K562 (cell line): Measurements from ENCODE around the gene DESI2. TPM values are rescaled to one million over a fixed set of nuclear protein-coding genes. Genes with fewer than 3 reads are reported as not detected.

Experiments
- E2F1 ChIP-seq: sonication (generic); formaldehyde crosslinking; IDR thresholded peaks from 2 replicates; pipeline ENCODE4 v1.8.1; 2023; ENCODE audit warnings: mild to moderate bottlenecking, missing genetic modification reagents, moderate library complexity
- E2F6 ChIP-seq, 2 experiments: IDR thresholded peaks; 2 replicates each; pipeline ENCODE4 v1.6.1; 2011; ENCODE audit warnings: borderline replicate concordance in 1 of 2, control low read depth in 1 of 2, low read depth in 1 of 2, low read length in 1 of 2, mild to moderate bottlenecking in 1 of 2, mixed read lengths in 1 of 2, moderate library complexity in 1 of 2; ENCODE audit not compliant: insufficient read depth in 1 of 2, insufficient read length in 1 of 2, poor library complexity in 1 of 2, severe bottlenecking in 1 of 2; ENCODE audit errors: extremely low read depth in 1 of 2
- EZH2 ChIP-seq: IDR thresholded peaks from 2 replicates; pipeline ENCODE4 v1.6.1; 2012; ENCODE audit warnings: low read depth, mild to moderate bottlenecking, inconsistent platforms, low read length, borderline replicate concordance
- MLLT1 ChIP-seq, 2 experiments: fragments of 450-650 bp; IDR thresholded peaks; 2 replicates each; pipeline ENCODE4 v1.6.1; 2016
- PBX2 ChIP-seq, 2 experiments: IDR thresholded peaks in 1 of 2; conservative IDR thresholded peaks in 1 of 2; 2 replicates each; pipeline ENCODE4 v1.6.1; 2016; ENCODE audit warnings: low read depth in 2 of 2, mild to moderate bottlenecking in 1 of 2, missing compliant biosample characterization in 1 of 2, missing genetic modification characterization in 1 of 2, moderate library complexity in 1 of 2
- RERE ChIP-seq: sonication (generic); formaldehyde crosslinking; IDR thresholded peaks from 2 replicates; pipeline ENCODE4 v1.8.0; 2023; ENCODE audit warnings: missing genetic modification reagents, mild to moderate bottlenecking, borderline replicate concordance
- THAP12 ChIP-seq: fragments of 250-450 bp; sonication (Bioruptor Pico); IDR thresholded peaks from 2 replicates; pipeline ENCODE4 v1.9.0; 2021; ENCODE audit warnings: mild to moderate bottlenecking, inconsistent platforms
- ZNF165 ChIP-seq: fragments of 250-450 bp; sonication (Bioruptor Pico); IDR thresholded peaks from 2 replicates; pipeline ENCODE4 v1.4.0; 2020; ENCODE audit warnings: borderline replicate concordance
- ZNF3 ChIP-seq: fragments of 250-450 bp; sonication (Bioruptor Pico); IDR thresholded peaks from 2 replicates; pipeline ENCODE4 v1.5.0; 2021; ENCODE audit warnings: mild to moderate bottlenecking, moderate library complexity
- polyA plus RNA-seq, 8 experiments: library from polyadenylated mRNA; depleted of rRNA in 4 of 8; stranded (reverse) in 5 of 8; unstranded in 3 of 8; fragments of >200 nt; fragmentation: Nextera tagmentation in 2 of 8; fragmentation: Illumina TruSeq in 1 of 8; extraction: Ambion mirVana in 2 of 8; extraction: Trizol in 1 of 8; gene quantifications; 2 replicates each; pipeline versions ENCODE4 v1.2.1 to v1.2.3, GENCODE V29; 2011 to 2014; ENCODE audit warnings: inconsistent platforms in 1 of 8, missing spikeins in 1 of 8
- total RNA-seq, 7 experiments: library from RNA; depleted of rRNA in 6 of 7; stranded (reverse); fragments of >200 nt in 6 of 7; fragmentation: Illumina TruSeq in 2 of 7; extraction: Trizol in 2 of 7; gene quantifications; 2 replicates each; pipeline versions ENCODE4 v1.2.1 to v1.2.3, GENCODE V29; 2011 to 2021; ENCODE audit warnings: low replicate concordance in 1 of 7

Gene DESI2
- total and polyA plus RNA-seq, 9 of the 15 experiments (the other 6 are each of a cell fraction or from before 2014, with no cell fraction given): 17.4 to 59.4 (median 38.4) TPM

- peak; percentile 74; the same call in 1 of the 2 replicates for TF ChIP-seq THAP12 (CRISPR knock-in tag)
- TF ChIP-seq E2F1 (CRISPR knock-in tag): peak; percentile 95
- no peak; a peak in 1 of 4 replicates for TF ChIP-seq MLLT1 (IDR thresholded peaks at IDR 0.05)
- TF ChIP-seq ZNF165 (CRISPR knock-in tag): no peak
- no peak for TF ChIP-seq EZH2
- TF ChIP-seq RERE (CRISPR knock-in tag): 0 out of 2 replicates have a peak, but pooled peaks have one; percentile 78
- TF ChIP-seq ZNF3 (CRISPR knock-in tag): no peak
- peak; percentile 38 to 71 for TF ChIP-seq E2F6 (IDR thresholded peaks at IDR 0.05; ENCODE audit: borderline replicate concordance in 1 of 2, extremely low read depth in 1 of 2, insufficient read depth in 1 of 2, insufficient read length in 1 of 2, low read depth in 1 of 2, low read length in 1 of 2, poor library complexity in 1 of 2, severe bottlenecking in 1 of 2)
- TF ChIP-seq PBX2 (CRISPR knock-in tag; IDR thresholded peaks at IDR 0.05; ENCODE audit: low read depth): no peak
- TF ChIP-seq PBX2 (tag; conservative IDR thresholded peaks at IDR 0.05; ENCODE audit: low read depth): no peak
Measured at GRCh38 chr1:244652623-244653438, at the start of gene DESI2 (continued).
